NCI-H1436 (cell line): ENCODE data around the gene ALKBH5.
A peak's percentile ranks its signal among the peaks of the same experiment; 100 is the strongest.

Experiments used
- DNase-seq: peaks from one replicate; lab custom pipeline; 2025; lab: John Stamatoyannopoulos, UW

ALKBH5 gene

GRCh38 chr17:18224053-18224386 is 40.4 kb downstream of the ALKBH5 start:
- no peak for DNase-seq

GRCh38 chr17:18224387-18225120 is 40.9 kb downstream of the ALKBH5 start:
- DNase-seq: no peak

- peak; percentile 98 for DNase-seq
Observed at GRCh38 chr17:18225121-18225641, 41.6 kb downstream of the ALKBH5 start, which contains the start of gene LLGL1. Gene LLGL1 (plus strand): TSS chr17:18225635. CDS start chr17:18225683, 48 bp downstream.

GRCh38 chr17:18225642-18226283 is 42.1 kb downstream of the ALKBH5 start:
- no peak for DNase-seq

GRCh38 chr17:18226284-18226945 is 42.8 kb downstream of the ALKBH5 start:
- no peak for DNase-seq

GRCh38 chr17:18227635-18228034 is 44.0 kb downstream of the ALKBH5 start:
- no peak for DNase-seq

GRCh38 chr17:18228176-18228682 is 44.6 kb downstream of the ALKBH5 start:
- no peak for DNase-seq

- DNase-seq: no peak
Observed at GRCh38 chr17:18229254-18229653, 45.6 kb downstream of the ALKBH5 start.

- no peak for DNase-seq
Observed at GRCh38 chr17:18229771-18230170, 46.1 kb downstream of the ALKBH5 start.

- no peak for DNase-seq
Observed at GRCh38 chr17:18230288-18231141, 46.9 kb downstream of the ALKBH5 start.

- no peak for DNase-seq
Observed at GRCh38 chr17:18231164-18231563, 47.5 kb downstream of the ALKBH5 start.

- DNase-seq: no peak
Observed at GRCh38 chr17:18233803-18234518, 50.3 kb downstream of the ALKBH5 start.

- DNase-seq: no peak
Observed at GRCh38 chr17:18234853-18235380, 51.3 kb downstream of the ALKBH5 start.

GRCh38 chr17:18235743-18236256 is 52.2 kb downstream of the ALKBH5 start:
- DNase-seq: no peak

GRCh38 chr17:18236494-18236893 is 52.9 kb downstream of the ALKBH5 start:
- DNase-seq: no peak

GRCh38 chr17:18237461-18237860 is 53.8 kb downstream of the ALKBH5 start:
- no peak for DNase-seq

GRCh38 chr17:18238299-18238698 is 54.7 kb downstream of the ALKBH5 start:
- no peak for DNase-seq

- DNase-seq: no peak
Observed at GRCh38 chr17:18240449-18240848, 56.8 kb downstream of the ALKBH5 start.

GRCh38 chr17:18241229-18241871 is 57.7 kb downstream of the ALKBH5 start:
- DNase-seq: no peak
